Neural progenitor cell (in vitro differentiated cells): ENCODE data around the gene LRRC72. TPM values are rescaled to one million over a fixed set of nuclear protein-coding genes. Genes with fewer than 3 reads are reported as not detected.
"Not testable (repeated sequence)": the region's sequence is repeated elsewhere in the genome, so short reads cannot be mapped to it uniquely, and the experiment has no call there.

Experiments
- DNase-seq: peaks from one replicate; pipeline ENCODE4 v3.0.0-alpha.2; 2016; ENCODE audit warnings: low spot score
- H2AFZ ChIP-seq: fragments of 200-600 bp; sonication (generic); replicated peaks from 2 replicates; pipeline ENCODE4 v1.6.1; 2016; ENCODE audit warnings: antibody characterized with exemption
- H3F3A ChIP-seq: fragments of 200-600 bp; sonication (generic); 2 replicates; pipeline ENCODE4 v1.6.1; 2016; ENCODE audit warnings: antibody characterized with exemption, low read depth
- H3K27ac ChIP-seq: fragments of 200-600 bp; sonication (generic); 2 replicates; pipeline ENCODE4 v1.5.1; 2016; ENCODE audit warnings: mild to moderate bottlenecking
- H3K27me3 ChIP-seq: fragments of 200-600 bp; sonication (generic); 2 replicates; pipeline ENCODE4 v1.6.1; 2016; ENCODE audit warnings: mild to moderate bottlenecking, moderate library complexity
- H3K36me3 ChIP-seq: fragments of 200-600 bp; sonication (generic); 2 replicates; pipeline ENCODE4 v1.5.1; 2016
- H3K4me1 ChIP-seq: fragments of 200-600 bp; sonication (generic); 2 replicates; pipeline ENCODE4 v1.6.1; 2016; ENCODE audit warnings: mixed run types
- H3K4me2 ChIP-seq: fragments of 200-600 bp; sonication (generic); 2 replicates; pipeline ENCODE4 v1.6.1; 2016
- H3K4me3 ChIP-seq: fragments of 200-600 bp; sonication (generic); 2 replicates; pipeline ENCODE4 v1.5.1; 2016
- H3K79me2 ChIP-seq: fragments of 200-600 bp; sonication (generic); 2 replicates; pipeline ENCODE4 v1.6.1; 2016; ENCODE audit warnings: low read depth
- H3K9ac ChIP-seq: fragments of 200-600 bp; sonication (generic); 2 replicates; pipeline ENCODE4 v1.6.1; 2016
- H3K9me3 ChIP-seq: fragments of 200-600 bp; sonication (generic); 2 replicates; pipeline ENCODE4 v1.5.1; 2016; ENCODE audit warnings: low read depth
- H4K20me1 ChIP-seq: fragments of 200-600 bp; sonication (generic); 2 replicates; pipeline ENCODE4 v1.6.1; 2016; ENCODE audit warnings: low read depth
- H3K27ac Mint-ChIP-seq: 3 replicates; pipeline ENCODE4 v1.8.0; 2021; ENCODE audit warnings: mixed read lengths
- H3K27me3 Mint-ChIP-seq: 2 replicates; pipeline ENCODE4 v1.8.0; 2022; ENCODE audit warnings: low read depth, mild to moderate bottlenecking, inconsistent platforms, moderate library complexity, mixed read lengths; ENCODE audit not compliant: insufficient read depth
- H3K36me3 Mint-ChIP-seq: 3 replicates; pipeline ENCODE4 v1.8.0; 2021; ENCODE audit warnings: mixed read lengths
- H3K4me1 Mint-ChIP-seq: 3 replicates; pipeline ENCODE4 v1.8.0; 2021; ENCODE audit warnings: mixed read lengths
- H3K4me3 Mint-ChIP-seq: 3 replicates; pipeline ENCODE4 v1.8.0; 2021; ENCODE audit warnings: mild to moderate bottlenecking, moderate library complexity, mixed read lengths
- H3K9me3 Mint-ChIP-seq: 3 replicates; pipeline ENCODE4 v1.8.0; 2020; ENCODE audit warnings: mixed read lengths
- EZH2 ChIP-seq: fragments of 200-600 bp; sonication (generic); IDR thresholded peaks from 2 replicates; pipeline ENCODE4 v1.6.1; 2017; ENCODE audit warnings: antibody characterized with exemption, mild to moderate bottlenecking, moderate library complexity
- EZH2phosphoT487 ChIP-seq: fragments of 200-600 bp; sonication (generic); IDR thresholded peaks from 2 replicates; pipeline ENCODE4 v1.6.1; 2017; ENCODE audit warnings: antibody characterized with exemption
- total RNA-seq: library from RNA; depleted of rRNA; stranded (reverse); fragments of >200 nt; gene quantifications from 2 replicates; pipeline ENCODE4 v1.2.3, GENCODE V29; 2015; ENCODE audit warnings: low replicate concordance
- TF ChIP-seq, protein P1 (sequence below): fragments of 200-600 bp; sonication (generic); IDR thresholded peaks from 2 replicates; pipeline ENCODE4 v1.5.1; 2017; ENCODE audit warnings: antibody characterized with exemption, mild to moderate bottlenecking

Gene LRRC72
- total RNA-seq, 1 donor from 2014 or later = not detected

DNA sequence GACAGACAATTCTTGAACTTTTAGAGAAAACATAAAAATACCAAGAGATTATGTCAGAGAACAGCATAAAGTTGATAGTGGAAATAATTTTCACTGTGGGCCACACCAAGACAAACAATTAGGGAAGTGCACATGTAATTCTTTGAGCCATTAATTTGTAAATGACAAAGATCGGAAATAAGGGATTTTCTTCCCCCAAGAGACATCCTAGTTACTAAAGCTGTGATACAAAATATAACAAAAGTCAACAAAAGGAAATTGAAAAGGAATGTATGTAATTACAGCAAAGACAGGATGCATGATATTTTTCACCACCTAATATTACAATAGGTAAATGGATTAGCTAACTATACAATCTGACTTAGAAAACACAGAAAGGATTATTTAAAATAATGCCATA is 12.4 kb upstream of the LRRC72 start:
- no peaks in the 10 kb centered on the region for H3K4me1 ChIP-seq
- Mint-ChIP-seq H3K9me3 (no peaks in the 10 kb centered on the region), H3K27ac (no peak overlapping the region), H3K4me3 (no peak overlapping the region), H3K4me1 (no peaks in the 10 kb centered on the region), H3K36me3 (no peaks in the 10 kb centered on the region), H3K27me3 (peaks cover 3% of the 10 kb centered on the region)
- H3K9me3 ChIP-seq = no peaks in the 10 kb centered on the region
- TF ChIP-seq, protein P1, sequence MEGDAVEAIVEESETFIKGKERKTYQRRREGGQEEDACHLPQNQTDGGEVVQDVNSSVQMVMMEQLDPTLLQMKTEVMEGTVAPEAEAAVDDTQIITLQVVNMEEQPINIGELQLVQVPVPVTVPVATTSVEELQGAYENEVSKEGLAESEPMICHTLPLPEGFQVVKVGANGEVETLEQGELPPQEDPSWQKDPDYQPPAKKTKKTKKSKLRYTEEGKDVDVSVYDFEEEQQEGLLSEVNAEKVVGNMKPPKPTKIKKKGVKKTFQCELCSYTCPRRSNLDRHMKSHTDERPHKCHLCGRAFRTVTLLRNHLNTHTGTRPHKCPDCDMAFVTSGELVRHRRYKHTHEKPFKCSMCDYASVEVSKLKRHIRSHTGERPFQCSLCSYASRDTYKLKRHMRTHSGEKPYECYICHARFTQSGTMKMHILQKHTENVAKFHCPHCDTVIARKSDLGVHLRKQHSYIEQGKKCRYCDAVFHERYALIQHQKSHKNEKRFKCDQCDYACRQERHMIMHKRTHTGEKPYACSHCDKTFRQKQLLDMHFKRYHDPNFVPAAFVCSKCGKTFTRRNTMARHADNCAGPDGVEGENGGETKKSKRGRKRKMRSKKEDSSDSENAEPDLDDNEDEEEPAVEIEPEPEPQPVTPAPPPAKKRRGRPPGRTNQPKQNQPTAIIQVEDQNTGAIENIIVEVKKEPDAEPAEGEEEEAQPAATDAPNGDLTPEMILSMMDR = no peak
- no peak for TF ChIP-seq EZH2phosphoT487
- TF ChIP-seq EZH2 = no peak
- H3K36me3 ChIP-seq = no peaks in the 10 kb centered on the region
- H3K27ac ChIP-seq = no peak overlapping the region
- no peak overlapping the region for H3K4me3 ChIP-seq
- no peak for DNase-seq
- H3K27me3 ChIP-seq = no peaks in the 10 kb centered on the region
- no peak overlapping the region for H3K4me2 ChIP-seq
- no peaks in the 10 kb centered on the region for H4K20me1 ChIP-seq
- no peak overlapping the region for H2AFZ ChIP-seq
- H3K79me2 ChIP-seq = no peaks in the 10 kb centered on the region
- H3F3A ChIP-seq = no peaks in the 10 kb centered on the region
- H3K9ac ChIP-seq = no peak overlapping the region

DNA sequence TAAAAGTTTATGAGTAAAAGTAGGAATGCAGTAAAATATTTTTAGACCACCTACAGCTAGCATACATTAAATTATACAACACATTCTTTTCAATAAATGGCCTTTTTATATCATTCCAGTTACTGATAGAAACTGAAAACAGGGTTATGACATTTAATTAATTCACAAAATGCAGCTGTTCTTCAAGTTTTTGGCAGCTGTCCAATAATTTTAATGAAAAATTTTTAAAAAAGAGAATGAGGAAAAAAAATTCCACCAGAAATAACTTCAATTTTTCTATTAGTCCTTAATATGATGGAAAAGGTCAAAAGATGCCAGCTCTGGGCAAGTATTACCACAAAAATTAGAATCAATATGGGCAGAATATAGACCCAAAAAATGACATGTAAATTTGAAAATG is 11.9 kb upstream of the LRRC72 start:
- Histone ChIP-seq H3K9me3 (no peaks in the 10 kb centered on the region), H4K20me1 (no peaks in the 10 kb centered on the region), H3F3A (no peaks in the 10 kb centered on the region), H3K27me3 (no peaks in the 10 kb centered on the region), H3K9ac (no peak overlapping the region), H3K4me1 (no peaks in the 10 kb centered on the region), H3K4me2 (no peak overlapping the region), H3K79me2 (no peaks in the 10 kb centered on the region), H3K4me3 (no peak overlapping the region), H3K27ac (no peak overlapping the region), H3K36me3 (no peaks in the 10 kb centered on the region), H2AFZ (no peak overlapping the region)
- Mint-ChIP-seq H3K9me3 (no peaks in the 10 kb centered on the region), H3K4me3 (no peak overlapping the region), H3K36me3 (no peaks in the 10 kb centered on the region), H3K4me1 (no peaks in the 10 kb centered on the region), H3K27ac (no peak overlapping the region), H3K27me3 (peaks cover 3% of the 10 kb centered on the region)
- TF ChIP-seq EZH2phosphoT487 = no peak
- TF ChIP-seq EZH2 = no peak
- TF ChIP-seq, protein P1 = no peak
- no peak for DNase-seq

DNA sequence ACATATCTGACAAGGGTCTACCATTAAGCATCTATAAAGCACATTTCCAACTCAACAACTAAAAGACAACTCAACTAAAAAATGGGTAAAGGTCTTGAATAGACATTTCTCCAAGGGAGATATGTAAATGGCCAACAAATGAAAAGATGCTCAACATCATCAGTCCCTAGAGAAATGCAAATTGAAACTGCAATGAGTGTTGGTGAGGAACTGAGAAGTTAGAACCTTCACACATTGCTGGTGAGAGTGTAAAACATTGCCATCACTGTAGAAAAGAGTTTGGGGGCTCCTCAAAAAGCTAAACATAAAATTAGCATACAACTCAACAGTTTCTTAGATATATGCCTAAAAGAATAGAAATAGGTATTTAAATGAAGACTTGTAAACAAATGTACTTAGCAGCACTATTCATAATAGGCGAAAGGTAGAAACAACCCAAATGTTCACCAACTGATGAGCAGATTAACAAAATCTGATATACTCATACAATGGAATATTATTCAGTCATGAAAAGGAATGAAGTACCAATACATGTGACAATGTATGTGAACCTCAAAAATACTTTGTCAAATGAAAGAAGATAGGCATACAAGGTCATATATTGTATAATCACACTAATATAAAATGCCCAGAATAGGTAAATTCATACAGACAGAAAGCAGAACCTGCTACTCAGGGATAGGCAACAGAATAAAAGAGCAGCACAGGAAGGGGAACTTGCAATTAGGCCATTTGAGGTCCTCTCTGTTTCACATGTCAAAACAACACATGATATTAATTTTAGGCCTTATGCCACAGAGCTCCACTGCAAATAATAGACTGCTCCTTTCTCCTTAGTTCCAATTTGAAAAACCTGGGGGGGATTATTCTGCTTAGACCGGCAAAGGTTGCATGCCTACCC is 10.6 kb upstream of the LRRC72 start:
- Mint-ChIP-seq H3K4me1 (no peaks in the 10 kb centered on the region), H3K36me3 (no peaks in the 10 kb centered on the region), H3K4me3 (no peak overlapping the region), H3K27me3 (peaks cover 5% of the 10 kb centered on the region), H3K9me3 (no peaks in the 10 kb centered on the region), H3K27ac (no peak overlapping the region)
- H3K9me3 ChIP-seq = no peaks in the 10 kb centered on the region
- no peak overlapping the region for H3K4me2 ChIP-seq
- no peaks in the 10 kb centered on the region for H3K27me3 ChIP-seq
- H4K20me1 ChIP-seq = no peaks in the 10 kb centered on the region
- H3K4me3 ChIP-seq = no peak overlapping the region
- no peaks in the 10 kb centered on the region for H3K4me1 ChIP-seq
- H3K79me2 ChIP-seq = no peaks in the 10 kb centered on the region
- H2AFZ ChIP-seq = no peak overlapping the region
- no peak for TF ChIP-seq EZH2phosphoT487
- TF ChIP-seq, protein P1 = no peak
- TF ChIP-seq EZH2 = no peak
- no peak overlapping the region for H3K9ac ChIP-seq
- H3K27ac ChIP-seq = no peak overlapping the region
- H3K36me3 ChIP-seq = no peaks in the 10 kb centered on the region
- DNase-seq = no peak
- H3F3A ChIP-seq = no peaks in the 10 kb centered on the region

DNA sequence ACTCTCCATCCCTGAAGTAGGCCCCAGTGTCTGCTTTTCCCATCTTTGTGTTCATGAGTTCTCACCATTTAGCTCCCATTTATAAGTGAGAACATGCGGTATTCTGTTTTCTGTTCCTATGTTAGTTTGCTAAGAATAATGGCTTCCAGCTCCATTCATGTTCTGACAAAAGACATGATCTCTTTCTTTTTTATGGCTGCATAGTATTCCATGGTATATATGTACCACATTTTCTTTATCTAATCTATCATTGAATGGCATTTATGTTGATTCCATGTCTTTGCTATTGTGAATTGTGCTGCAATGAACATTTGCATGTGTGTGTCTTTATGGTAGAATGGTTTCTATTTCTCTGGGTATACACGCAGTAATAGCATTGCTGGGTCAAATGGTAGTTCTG is 6.6 kb upstream of the LRRC72 start:
- H3K79me2 ChIP-seq, H3K27me3 ChIP-seq, H3K4me3 ChIP-seq, H3F3A ChIP-seq, H3K36me3 Mint-ChIP-seq, H3K36me3 ChIP-seq, H3K9ac ChIP-seq, H3K27ac ChIP-seq, H3K9me3 Mint-ChIP-seq, H3K9me3 ChIP-seq, H3K4me2 ChIP-seq, H4K20me1 ChIP-seq, H3K4me1 ChIP-seq, H3K27ac Mint-ChIP-seq, DNase-seq, H2AFZ ChIP-seq, H3K4me3 Mint-ChIP-seq, H3K27me3 Mint-ChIP-seq, H3K4me1 Mint-ChIP-seq: not testable (repeated sequence)
